Measurements from ENCODE around the gene HIPK3.

Gene HIPK3

GRCh38 chr11:33388793-33389525 lies 131.8 kb downstream of the HIPK3 start:
- Histone ChIP-seq H3K27ac (no peak overlapping the region), H3K36me3 (replicated peaks) (no peaks in the 10 kb centered on the region), H3K4me3 (ENCODE audit: low read depth, low read length) (no peak overlapping the region), H3K27me3 (replicated peaks) (no peaks in the 10 kb centered on the region)
- DNase-seq: no peak
- in situ Hi-C loops (cut with HindIII; ENCODE audit: low pct_ligation_motif_present, low sequenced_read_pairs): no loop called here
- TF ChIP-seq CTCF (IDR thresholded peaks at IDR 0.05; ENCODE audit: low read depth, low read length, missing control alignments): no peak

- TF ChIP-seq CTCF (IDR thresholded peaks at IDR 0.05; ENCODE audit: low read depth, low read length, missing control alignments): no peak
- Histone ChIP-seq H3K36me3 (replicated peaks) (no peaks in the 10 kb centered on the region), H3K27me3 (replicated peaks) (no peaks in the 10 kb centered on the region), H3K27ac (no peak overlapping the region), H3K4me3 (ENCODE audit: low read depth, low read length) (no peak overlapping the region)
- in situ Hi-C loops (cut with HindIII; ENCODE audit: low pct_ligation_motif_present, low sequenced_read_pairs): no loop called here
- DNase-seq: no peak
Observed at GRCh38 chr11:33389635-33390034, 132.5 kb downstream of the HIPK3 start.

GRCh38 chr11:33390944-33391892 lies 134.0 kb downstream of the HIPK3 start:
- Histone ChIP-seq H3K4me3 (ENCODE audit: low read depth, low read length) (no peak overlapping the region), H3K36me3 (replicated peaks) (no peaks in the 10 kb centered on the region), H3K27me3 (replicated peaks) (no peaks in the 10 kb centered on the region), H3K27ac (no peak overlapping the region)
- no peak for DNase-seq
- in situ Hi-C loops (cut with HindIII; ENCODE audit: low pct_ligation_motif_present, low sequenced_read_pairs): no loop called here
- no peak for TF ChIP-seq CTCF (IDR thresholded peaks at IDR 0.05; ENCODE audit: low read depth, low read length, missing control alignments)

GRCh38 chr11:33391893-33392251 lies 134.7 kb downstream of the HIPK3 start:
- Histone ChIP-seq H3K36me3 (replicated peaks) (no peaks in the 10 kb centered on the region), H3K4me3 (ENCODE audit: low read depth, low read length) (no peak overlapping the region), H3K27me3 (replicated peaks) (no peaks in the 10 kb centered on the region), H3K27ac (no peak overlapping the region)
- in situ Hi-C loops (cut with HindIII; ENCODE audit: low pct_ligation_motif_present, low sequenced_read_pairs): no loop called here
- DNase-seq: no peak
- no peak for TF ChIP-seq CTCF (IDR thresholded peaks at IDR 0.05; ENCODE audit: low read depth, low read length, missing control alignments)

- Histone ChIP-seq H3K27ac (no peak overlapping the region), H3K27me3 (replicated peaks) (no peaks in the 10 kb centered on the region), H3K4me3 (ENCODE audit: low read depth, low read length) (no peak overlapping the region), H3K36me3 (replicated peaks) (no peaks in the 10 kb centered on the region)
- no peak for TF ChIP-seq CTCF (IDR thresholded peaks at IDR 0.05; ENCODE audit: low read depth, low read length, missing control alignments)
- in situ Hi-C loops (cut with HindIII; ENCODE audit: low pct_ligation_motif_present, low sequenced_read_pairs): no loop called here
- no peak for DNase-seq
Observed at GRCh38 chr11:33394431-33395109, 137.4 kb downstream of the HIPK3 start.

Data from brain microvascular endothelial cell (primary cell).